GM19468 (cell line): ENCODE data around the gene GATA5.

Source experiments
- ATAC-seq: cut with Tn5 transposase; IDR thresholded peaks from one replicate; pipeline ENCODE4 v1.9.1; 2021; ENCODE audit warnings: mild to moderate bottlenecking, moderate library complexity, moderate number of reproducible peaks; ENCODE audit not compliant: unreplicated experiment; ENCODE audit errors: extremely low read depth

The GATA5 gene

DNA sequence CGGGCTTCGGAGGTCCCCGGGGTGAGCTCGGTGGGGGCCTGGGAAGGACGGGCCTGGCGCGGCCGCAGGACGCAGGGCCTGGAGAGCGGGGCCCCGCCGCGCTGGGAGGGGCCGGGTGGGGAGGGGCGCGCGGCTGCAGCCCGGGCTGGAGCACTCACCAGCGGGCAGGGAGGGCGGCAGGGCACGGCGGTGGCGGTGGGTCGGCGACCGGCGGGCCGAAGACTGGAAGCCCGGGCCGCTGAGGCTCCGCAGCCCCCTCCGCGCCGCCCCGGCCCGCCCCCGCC lies at the start of gene GATA5:
Gene GATA5, minus strand, starts transcription at position 224 of the 284 bp plus-strand sequence. CDS start 474 bp downstream, outside the sequence.
- no peak for ATAC-seq

DNA sequence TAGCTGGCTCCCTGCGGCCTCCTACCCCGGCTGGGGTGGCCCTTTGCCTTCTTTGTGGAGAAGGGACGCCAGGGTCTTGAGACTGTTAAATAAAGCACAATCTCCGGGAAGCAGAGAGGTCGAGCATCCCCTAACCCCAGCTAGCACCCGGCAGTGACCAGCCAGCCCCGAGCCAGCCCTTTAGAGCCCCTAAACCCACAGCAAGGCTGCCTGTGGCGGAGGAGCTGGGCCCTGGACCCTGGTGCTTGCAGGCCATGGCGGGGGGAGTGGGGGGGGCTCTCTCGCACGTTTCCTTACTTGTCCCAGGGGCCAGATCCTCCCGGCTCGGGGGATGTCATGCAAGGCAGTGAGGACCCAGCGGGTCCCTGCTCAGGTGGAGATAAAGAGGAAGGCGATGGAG lies 49.2 kb upstream of the GATA5 start:
- ATAC-seq, result no peak

GRCh38 chr20:62524505-62524911 lies 48.7 kb upstream of the GATA5 start:
- ATAC-seq, result no peak

- ATAC-seq, result no peak
Observed at GRCh38 chr20:62523473-62524203, 47.8 kb upstream of the GATA5 start.

DNA sequence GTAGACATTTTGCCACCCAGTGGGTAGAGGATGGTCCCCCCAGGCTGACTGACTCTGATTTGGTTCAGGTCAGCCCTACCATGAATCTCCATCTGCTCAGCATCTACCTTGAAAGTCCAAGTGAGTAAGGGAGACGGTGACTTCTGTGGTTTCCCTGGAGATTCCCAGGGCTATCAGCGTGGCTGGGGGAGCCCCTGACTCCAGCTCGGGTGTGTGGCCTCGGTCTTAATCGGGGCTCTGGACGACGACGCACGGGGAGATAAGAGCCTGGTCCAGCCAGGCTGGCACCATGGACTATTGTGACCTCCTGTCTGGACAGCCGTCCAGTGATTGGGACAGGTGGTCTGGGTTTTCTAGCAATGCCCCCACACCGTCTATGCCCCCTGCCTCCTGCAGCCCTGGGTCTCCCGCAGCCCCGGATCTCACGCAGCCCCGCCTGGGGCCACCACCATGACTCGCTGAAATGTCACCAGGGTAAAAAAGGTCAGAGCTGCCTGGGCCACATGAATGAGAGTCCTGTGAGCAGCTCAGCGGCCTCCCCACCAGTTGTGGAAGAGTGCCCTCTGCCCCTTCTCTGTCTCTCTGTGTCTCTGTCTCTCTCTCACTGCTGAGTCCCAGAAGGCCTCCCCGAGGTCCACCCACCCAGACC lies 47.1 kb upstream of the GATA5 start:
- no peak for ATAC-seq

- no peak for ATAC-seq
Observed at GRCh38 chr20:62519826-62520225, 44.0 kb upstream of the GATA5 start.

DNA sequence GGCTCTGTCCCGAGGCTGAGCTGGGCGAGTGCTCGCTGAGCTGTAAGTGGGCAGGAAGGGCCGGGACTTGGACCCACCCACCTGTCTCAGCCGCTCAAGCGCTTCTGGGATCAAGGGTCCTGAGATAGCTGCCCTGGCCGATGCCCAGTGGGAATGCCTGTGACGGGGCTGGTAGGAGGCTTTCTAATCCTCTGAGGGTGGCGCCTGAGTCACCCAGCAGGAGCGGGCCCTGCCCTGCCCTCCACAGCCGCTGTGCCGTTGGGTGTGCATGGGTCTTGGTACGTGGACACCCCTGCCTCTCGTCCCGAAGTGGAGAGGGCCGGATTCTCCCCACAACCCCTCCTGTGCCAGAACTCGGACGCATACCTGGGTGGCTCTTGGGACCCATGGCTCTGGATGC lies 43.1 kb upstream of the GATA5 start:
- ATAC-seq, result no peak

- ATAC-seq, result no peak
Observed at GRCh38 chr20:62517901-62518610, 42.3 kb upstream of the GATA5 start.

DNA sequence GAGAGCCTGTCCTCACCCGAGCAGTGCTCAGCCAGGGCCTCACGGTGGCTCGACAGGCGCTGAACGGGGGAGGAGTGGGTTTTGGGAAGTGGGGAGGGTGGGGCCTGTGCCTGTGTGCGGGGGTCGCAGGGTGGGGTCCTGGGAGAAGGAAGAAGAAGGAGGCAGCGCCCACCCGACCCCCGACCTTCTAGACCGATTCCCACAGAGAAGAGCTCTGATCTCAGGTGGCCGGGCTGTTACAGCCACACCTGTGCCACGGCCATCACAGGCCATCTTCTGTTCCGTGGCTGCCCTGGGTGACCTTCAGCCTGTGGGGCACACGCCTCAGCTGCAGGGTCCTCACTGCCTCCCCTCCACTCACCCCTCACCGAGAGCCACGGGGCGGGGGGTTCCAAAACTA lies 41.4 kb upstream of the GATA5 start:
- ATAC-seq, result no peak

- ATAC-seq, result no peak
Observed at GRCh38 chr20:62516338-62516737, 40.5 kb upstream of the GATA5 start.

GRCh38 chr20:62515826-62516225 lies 40.0 kb upstream of the GATA5 start:
- no peak for ATAC-seq

- ATAC-seq, result no peak
Observed at GRCh38 chr20:62515280-62515679, 39.5 kb upstream of the GATA5 start.

GRCh38 chr20:62513991-62514390 lies 38.2 kb upstream of the GATA5 start:
- ATAC-seq, result no peak

- ATAC-seq, result no peak
Observed at GRCh38 chr20:62511915-62512610, 36.3 kb upstream of the GATA5 start.

DNA sequence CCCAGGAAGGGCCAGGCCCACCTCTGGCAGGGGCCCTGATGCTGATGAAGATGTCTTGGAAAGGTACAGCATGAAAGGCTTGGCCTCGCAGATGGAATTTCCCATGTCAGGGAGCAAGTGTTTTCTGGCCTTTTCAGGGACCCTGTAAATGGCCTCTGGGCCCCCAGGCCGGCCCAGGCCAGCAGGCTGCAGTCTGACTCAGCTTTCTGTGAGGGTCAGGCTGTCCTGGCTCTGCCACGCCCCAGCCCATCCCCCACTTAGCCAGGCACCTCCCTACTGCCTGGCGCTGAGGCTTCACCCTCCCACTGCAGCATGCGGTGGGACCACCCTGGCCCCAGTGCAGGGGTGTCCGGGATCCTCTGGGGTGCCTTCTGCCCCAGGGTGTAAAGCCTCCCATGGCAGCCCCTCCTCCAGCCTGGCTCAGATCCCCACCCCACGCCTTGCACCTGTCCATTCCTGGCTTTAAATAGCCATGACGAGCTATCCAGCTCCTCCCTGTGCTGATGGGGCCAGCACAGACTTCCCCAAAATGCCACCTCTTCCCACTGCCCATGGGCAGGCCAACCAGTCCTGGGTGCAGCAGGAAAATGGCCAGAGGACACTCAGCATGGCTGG lies 35.6 kb upstream of the GATA5 start:
- no peak for ATAC-seq

DNA sequence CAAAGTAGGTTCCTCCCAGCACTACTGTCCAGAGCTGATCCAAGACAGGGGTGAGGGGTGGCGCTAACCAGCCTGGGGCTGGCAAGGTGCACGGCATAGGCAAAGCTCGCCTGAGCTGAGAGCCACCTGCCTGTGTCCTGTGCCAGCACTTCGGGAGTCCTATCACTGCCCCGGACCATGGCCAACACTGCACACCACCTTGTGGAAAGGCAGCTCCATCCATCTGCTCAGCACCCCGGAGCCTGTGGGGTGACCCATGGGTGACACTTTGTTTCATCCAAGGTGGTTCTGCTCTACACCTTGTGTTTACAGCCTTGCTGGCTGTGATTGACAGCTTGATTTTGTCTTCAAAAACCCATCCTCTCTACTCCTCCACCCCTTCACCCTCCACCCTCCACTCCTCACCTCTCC lies 32.9 kb upstream of the GATA5 start:
- no peak for ATAC-seq

GRCh38 chr20:62507991-62508640 lies 32.3 kb upstream of the GATA5 start:
- no peak for ATAC-seq

DNA sequence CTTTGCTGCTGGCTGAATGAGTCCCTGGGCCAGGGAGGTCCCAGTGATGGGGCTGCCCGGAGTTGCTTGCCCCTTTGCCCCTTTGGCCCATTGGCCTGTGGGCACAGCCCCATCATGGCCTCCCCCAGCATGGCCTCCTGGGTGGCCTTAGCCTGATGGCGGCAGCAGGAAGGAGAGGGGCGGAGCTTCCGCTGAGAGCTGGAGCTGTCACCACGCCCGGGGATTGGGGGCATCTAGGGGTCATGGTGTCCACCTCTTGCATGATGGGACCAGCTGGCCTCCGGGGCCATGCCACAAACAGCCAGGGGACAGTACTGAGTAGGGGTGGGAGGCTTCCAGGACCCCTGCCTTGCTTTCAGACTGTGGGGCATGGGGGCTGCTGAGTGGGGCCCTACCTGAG lies 31.5 kb upstream of the GATA5 start:
- no peak for ATAC-seq

GRCh38 chr20:62506791-62507190 lies 31.0 kb upstream of the GATA5 start:
- no peak for ATAC-seq

GRCh38 chr20:62506087-62506486 lies 30.3 kb upstream of the GATA5 start:
- ATAC-seq, result no peak
